A172 (cell line): ENCODE measurements around the gene OCEL1. TPM values are rescaled to one million over a fixed set of nuclear protein-coding genes. Genes with fewer than 3 reads are reported as not detected.
"Not testable (repeated sequence)": the region's sequence is repeated elsewhere in the genome, so short reads cannot be mapped to it uniquely, and the experiment has no call there.

ENCODE experiments used
- DNase-seq: peaks from one replicate; pipeline ENCODE4 v3.0.0-alpha.2; 2015; ENCODE audit warnings: low spot score
- total RNA-seq: library from RNA; depleted of rRNA; stranded (reverse); fragments of >200 nt; shearing (Covaris generic); gene quantifications from 2 replicates; pipeline ENCODE4 v1.2.3, GENCODE V29; 2014; rRNA removed

Gene OCEL1
- total RNA-seq, 1 experiment from 2014 or later = 4.7 TPM

GRCh38 chr19:17260842-17261325 is 34.9 kb downstream of the OCEL1 start:
- peak; percentile 75 for DNase-seq

GRCh38 chr19:17262557-17262956 is 36.5 kb downstream of the OCEL1 start:
- no peak for DNase-seq

GRCh38 chr19:17263712-17264640 is 38.0 kb downstream of the OCEL1 start:
- no peak for DNase-seq

GRCh38 chr19:17264641-17264979 is 38.6 kb downstream of the OCEL1 start, which contains the start of gene USHBP1:
Gene USHBP1, minus strand, starts transcription at chr19:17264745. Its CDS starts 446 bp downstream, at chr19:17264299.
- DNase-seq = no peak

GRCh38 chr19:17266026-17266425 is 40.0 kb downstream of the OCEL1 start:
- DNase-seq = no peak

GRCh38 chr19:17266589-17266974 is 40.6 kb downstream of the OCEL1 start:
- no peak for DNase-seq

- peak; percentile 99 for DNase-seq
Measured at GRCh38 chr19:17266975-17267788, 41.2 kb downstream of the OCEL1 start, which contains the start of gene BABAM1. Gene BABAM1, plus strand, starts transcription at chr19:17267443. Its CDS starts 1,364 bp downstream, at chr19:17268807.

GRCh38 chr19:17268754-17269153 is 42.7 kb downstream of the OCEL1 start:
- no peak for DNase-seq

- not testable (repeated sequence) for DNase-seq
Measured at GRCh38 chr19:17274892-17275291, 48.9 kb downstream of the OCEL1 start.

- DNase-seq = no peak
Measured at GRCh38 chr19:17275441-17276175, 49.6 kb downstream of the OCEL1 start.

Other genes with a start within 250 kb of the OCEL1 start
- gene CPAMD8, start 199.4 kb upstream of the OCEL1 start, total RNA-seq = not detected in 2 replicates
- 22.2 and 26.7 TPM in 2 replicates for gene HAUS8, start 150.8 kb upstream of the OCEL1 start, total RNA-seq
- 37.6 and 43.8 TPM in 2 replicates for gene MYO9B, start 150.4 kb upstream of the OCEL1 start, total RNA-seq
- 16.1 and 21.2 TPM in 2 replicates for gene USE1, start 10.9 kb upstream of the OCEL1 start, total RNA-seq
- 54.5 and 70.9 TPM in 2 replicates for gene NR2F6, start 19.7 kb downstream of the OCEL1 start, total RNA-seq
- not detected in 2 replicates for gene USHBP1, start 38.5 kb downstream of the OCEL1 start, total RNA-seq
- 161 and 209 TPM in 2 replicates for gene BABAM1, start 41.2 kb downstream of the OCEL1 start, total RNA-seq
- 0.24 and 0.60 TPM in 2 replicates for gene ANKLE1, start 55.7 kb downstream of the OCEL1 start, total RNA-seq
- 20.7 and 31.1 TPM in 2 replicates for gene ABHD8, start 77.2 kb downstream of the OCEL1 start, total RNA-seq
- gene MRPL34, start 79.6 kb downstream of the OCEL1 start, total RNA-seq = 79.1 and 183 TPM in 2 replicates
- gene DDA1, start 83.3 kb downstream of the OCEL1 start, total RNA-seq = 89.1 and 104 TPM in 2 replicates
- gene ANO8, start 108.6 kb downstream of the OCEL1 start, total RNA-seq = 4.2 and 5.1 TPM in 2 replicates
- gene GTPBP3, start 111.3 kb downstream of the OCEL1 start, total RNA-seq = 21.5 and 24.0 TPM in 2 replicates
- not detected in 2 replicates for gene PLVAP, start 151.1 kb downstream of the OCEL1 start, total RNA-seq
- not detected in 2 replicates for gene CCDC194, start 168.0 kb downstream of the OCEL1 start, total RNA-seq
- gene BST2, start 179.4 kb downstream of the OCEL1 start, total RNA-seq = 0.29 and 1.7 TPM in 2 replicates
- 105 and 141 TPM in 2 replicates for gene MVB12A, start 193.8 kb downstream of the OCEL1 start, total RNA-seq
- gene TMEM221, start 222.4 kb downstream of the OCEL1 start, total RNA-seq = 0.07 TPM in 1 of 2 replicates, not detected in the other
- gene NXNL1, start 234.7 kb downstream of the OCEL1 start, total RNA-seq = not detected in 2 replicates
- gene SLC27A1, start 244.3 kb downstream of the OCEL1 start, total RNA-seq = 14.9 and 16.7 TPM in 2 replicates